Stimulated activated CD4-positive, alpha-beta T cell treated with anti-CD3 and anti-CD28 coated beads, Interleukin-12 subunit alpha, Interleukin-12 subunit beta, amount 100 ng/mL, for 4 hours (primary cell): ENCODE measurements around the gene CACNA1B.

Source experiments
- DNase-seq: peaks from one replicate; pipeline ENCODE4 v3.0.0-alpha.2; 2020

Gene CACNA1B

GRCh38 chr9:137924761-137925369 is 47.3 kb downstream of the CACNA1B start:
- no peak for DNase-seq

- no peak for DNase-seq
Measured at GRCh38 chr9:137943655-137944054, 66.1 kb downstream of the CACNA1B start.

GRCh38 chr9:137945581-137945980 is 68.0 kb downstream of the CACNA1B start:
- DNase-seq, result no peak

- DNase-seq, result no peak
Measured at GRCh38 chr9:137946993-137947392, 69.4 kb downstream of the CACNA1B start.

GRCh38 chr9:137948642-137949041 is 71.1 kb downstream of the CACNA1B start:
- no peak for DNase-seq

DNA sequence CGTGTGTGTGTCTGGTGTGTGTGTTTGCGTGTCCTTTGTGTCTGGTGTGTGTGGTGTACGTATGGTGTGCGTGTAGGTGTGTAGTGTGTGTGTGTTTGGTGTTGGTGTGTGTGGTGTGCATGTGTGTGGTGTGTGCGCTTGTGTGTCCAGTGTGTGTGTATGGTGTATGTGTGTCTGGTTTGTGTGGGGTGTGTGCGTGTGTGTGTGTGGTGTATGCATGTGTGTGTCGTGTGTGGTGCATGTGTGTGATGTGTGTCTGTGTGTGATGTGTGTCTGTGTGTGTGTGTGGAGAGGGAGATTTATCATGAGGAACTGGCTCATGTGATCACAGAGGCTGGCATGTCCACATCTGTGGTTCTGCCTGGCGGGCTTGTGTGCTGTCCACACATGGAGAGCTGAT is 71.7 kb downstream of the CACNA1B start:
- DNase-seq, result no peak

- DNase-seq, result no peak
Measured at GRCh38 chr9:137951107-137951506, 73.5 kb downstream of the CACNA1B start.

DNA sequence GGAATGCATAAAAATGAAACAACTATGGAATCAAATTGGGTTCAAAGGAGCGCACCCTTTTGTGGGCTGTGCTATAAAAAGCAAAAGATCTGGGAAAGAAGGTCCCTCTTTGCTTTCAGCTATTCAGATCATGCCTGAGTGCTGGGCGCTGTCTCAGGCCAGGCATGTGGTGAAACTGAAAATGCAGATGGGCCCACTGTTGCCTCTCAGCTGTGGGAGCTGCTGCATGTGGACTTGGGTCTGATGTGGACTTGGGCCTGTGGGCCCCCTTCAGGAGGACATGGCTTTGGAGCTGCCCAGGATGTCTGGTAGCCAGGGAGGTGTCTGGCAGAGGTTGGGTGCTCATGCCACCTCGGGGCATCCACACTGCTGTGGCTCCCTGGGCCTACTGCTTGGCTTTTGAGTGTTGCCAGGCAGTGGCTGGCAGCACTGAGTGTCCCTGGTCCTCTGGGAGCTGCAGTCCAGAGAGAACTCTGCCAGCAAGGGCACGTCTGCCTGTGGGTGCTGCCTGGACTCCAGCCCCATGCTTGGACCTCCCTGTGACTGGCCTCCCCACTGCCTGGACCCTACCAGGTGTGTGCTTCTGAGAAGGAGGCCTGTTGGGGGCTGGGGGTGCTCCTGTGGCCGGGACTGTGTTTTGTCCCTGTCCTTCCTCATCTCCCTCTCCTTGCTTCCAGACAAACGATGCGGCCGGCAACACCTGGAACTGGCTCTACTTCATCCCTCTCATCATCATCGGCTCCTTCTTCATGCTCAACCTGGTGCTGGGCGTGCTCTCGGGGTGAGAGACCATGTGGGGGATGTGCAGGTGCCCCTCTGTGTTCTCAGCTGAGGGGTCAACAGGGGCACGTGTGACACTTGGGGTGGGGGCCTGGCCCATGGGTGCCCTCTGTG is 74.3 kb downstream of the CACNA1B start:
- DNase-seq, result no peak

DNA sequence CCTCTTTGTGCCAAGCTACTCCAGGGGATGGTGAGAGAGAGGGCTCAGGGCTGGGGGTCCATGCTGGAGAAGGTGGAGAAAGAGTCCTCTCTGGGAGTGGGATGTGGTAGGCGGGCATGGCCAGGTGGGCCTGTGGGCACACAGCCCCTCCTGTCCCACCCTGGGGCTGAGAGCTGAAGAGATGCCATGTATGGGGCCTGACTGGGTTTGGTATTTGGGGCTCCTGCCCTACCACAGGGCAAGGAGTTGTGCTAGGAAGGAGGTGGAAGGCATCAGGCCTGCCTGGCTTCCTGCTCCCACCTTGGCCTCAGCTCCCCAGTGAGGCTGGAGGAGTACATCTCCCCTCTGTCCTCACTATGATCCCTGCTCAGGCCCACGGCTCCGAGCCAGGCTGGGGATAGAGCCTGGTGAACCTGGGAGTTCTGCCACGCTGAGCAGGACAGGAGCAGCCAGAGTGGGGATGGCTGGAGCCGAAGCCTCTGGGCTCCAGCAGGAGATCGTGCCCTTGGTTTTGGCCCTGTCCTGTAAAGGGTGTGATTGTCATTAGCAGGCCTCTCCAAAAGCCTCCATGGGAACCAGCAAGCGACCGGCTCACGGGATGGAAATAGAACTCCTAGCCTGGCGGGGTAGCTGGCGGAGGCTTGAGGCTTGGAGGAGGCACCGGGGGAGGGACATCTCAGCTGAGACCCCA is 75.5 kb downstream of the CACNA1B start:
- DNase-seq, result no peak

GRCh38 chr9:137953683-137954438 is 76.3 kb downstream of the CACNA1B start:
- DNase-seq, result no peak

DNA sequence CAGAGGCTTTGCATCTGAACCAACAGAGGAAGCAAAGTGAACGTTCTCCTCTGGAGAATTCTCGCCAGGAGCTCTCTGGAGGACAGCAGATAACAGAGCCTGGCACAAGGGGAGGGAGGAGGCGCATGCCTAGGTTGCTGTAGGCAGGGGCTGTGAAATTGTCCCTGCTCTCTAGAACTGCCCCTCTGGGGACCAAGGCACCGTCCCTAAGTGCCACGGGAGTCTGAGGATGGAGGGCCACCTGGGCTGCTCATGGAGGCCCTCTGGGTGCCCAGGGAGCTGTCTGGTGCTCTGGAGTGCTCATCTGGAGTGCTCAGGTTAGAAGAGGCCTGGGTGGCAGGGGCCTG is 77.6 kb downstream of the CACNA1B start:
- no peak for DNase-seq

DNA sequence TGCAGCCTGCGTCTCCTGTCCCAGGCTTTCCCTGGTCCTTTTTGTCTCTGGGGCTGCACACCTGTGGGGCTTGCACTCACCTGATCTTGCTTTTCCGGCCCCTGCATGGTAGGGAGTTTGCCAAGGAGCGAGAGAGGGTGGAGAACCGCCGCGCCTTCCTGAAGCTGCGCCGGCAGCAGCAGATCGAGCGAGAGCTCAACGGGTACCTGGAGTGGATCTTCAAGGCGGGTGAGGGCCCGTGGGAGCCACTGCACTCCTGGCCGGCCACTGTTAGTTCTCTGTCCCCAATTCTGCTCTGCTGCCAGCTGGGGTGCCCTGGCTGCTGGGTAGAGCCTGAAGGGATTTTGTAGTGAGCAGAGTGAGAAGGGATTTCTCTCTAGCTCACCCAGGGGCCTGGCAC is 78.0 kb downstream of the CACNA1B start:
- DNase-seq, result no peak

DNA sequence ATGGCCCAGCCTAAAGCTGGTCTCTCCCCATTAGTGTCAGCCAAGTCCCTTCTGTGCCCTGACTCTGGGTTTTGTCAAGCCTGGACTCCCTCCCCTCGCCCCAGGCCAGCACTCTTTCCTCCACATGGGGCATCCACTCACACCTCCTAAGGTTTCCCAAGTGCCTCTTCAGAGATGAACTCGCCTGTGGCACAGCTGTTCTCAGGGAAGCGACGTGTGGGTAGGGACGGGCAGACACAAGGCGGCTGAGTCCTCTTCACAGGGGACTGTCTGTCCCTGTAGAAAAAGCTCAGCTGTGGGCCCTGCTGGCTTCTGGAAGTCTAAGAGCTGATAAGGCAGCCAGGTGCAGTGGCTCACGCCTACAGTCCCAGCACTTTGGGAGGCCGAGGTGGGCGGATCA is 78.5 kb downstream of the CACNA1B start:
- no peak for DNase-seq

- no peak for DNase-seq
Measured at GRCh38 chr9:137956688-137957385, 79.3 kb downstream of the CACNA1B start.

DNA sequence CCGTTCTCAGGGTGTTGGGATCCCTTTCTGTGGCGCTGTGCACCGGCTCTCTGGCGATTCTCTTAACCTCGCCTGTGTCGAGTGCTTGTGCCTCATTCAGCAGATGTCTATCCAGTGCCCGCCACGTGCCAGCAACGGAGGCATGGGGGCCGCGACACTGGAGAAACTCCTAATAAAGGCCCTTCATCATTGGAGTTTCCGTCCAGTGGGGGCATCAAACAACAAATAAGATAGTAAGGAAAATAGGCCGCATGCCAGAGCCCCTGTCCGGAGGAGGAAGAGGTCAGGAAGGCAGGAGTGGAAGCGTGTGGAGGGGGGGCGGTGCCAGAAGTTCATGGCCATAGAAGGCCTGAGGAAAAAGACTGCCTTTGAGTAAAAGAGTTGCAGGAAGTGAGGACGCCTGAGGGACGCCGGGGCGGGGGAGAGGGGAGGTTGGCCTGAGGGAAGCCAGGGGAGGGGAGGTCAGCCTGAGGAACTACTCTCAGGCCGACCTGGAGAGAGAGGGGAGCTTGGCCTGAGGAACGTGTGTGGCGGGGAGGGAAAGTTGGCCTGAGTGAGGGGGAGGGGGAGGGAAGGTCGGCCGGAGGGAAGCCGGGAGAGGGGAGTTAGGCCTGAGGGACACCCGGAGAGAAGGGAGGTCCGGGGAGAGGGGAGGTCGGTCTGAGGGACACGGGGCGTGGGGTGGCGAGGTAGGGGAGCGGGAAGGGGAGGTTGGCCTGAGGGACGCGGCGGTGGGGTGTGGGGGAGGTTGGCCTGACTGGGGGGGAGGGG is 82.2 kb downstream of the CACNA1B start:
- no peak for DNase-seq

DNA sequence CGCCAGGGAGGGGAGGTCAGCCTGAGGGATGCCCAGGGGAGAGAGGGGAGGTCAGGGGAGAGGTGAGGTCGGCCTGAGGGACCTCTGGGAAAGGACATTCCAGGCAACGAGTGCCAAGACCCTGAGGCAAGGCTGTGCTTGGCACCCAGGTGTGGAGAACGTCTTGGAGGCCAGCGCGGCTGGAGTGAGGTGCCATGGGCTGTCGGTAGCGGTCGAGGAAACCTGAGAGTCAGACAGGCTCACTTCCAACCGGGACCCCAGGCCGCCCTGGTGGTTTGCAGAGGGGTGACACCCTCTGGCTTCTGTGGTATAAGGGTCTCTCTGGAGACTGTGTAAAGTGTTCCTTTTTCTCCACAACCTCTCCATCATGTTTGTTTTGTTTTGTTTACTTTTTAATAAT is 82.9 kb downstream of the CACNA1B start:
- DNase-seq, result no peak

- DNase-seq, result no peak
Measured at GRCh38 chr9:137963525-137963924, 85.9 kb downstream of the CACNA1B start.

- no peak for DNase-seq
Measured at GRCh38 chr9:137965177-137965795, 87.7 kb downstream of the CACNA1B start.

- DNase-seq, result no peak
Measured at GRCh38 chr9:137967280-137967953, 89.8 kb downstream of the CACNA1B start.

- no peak for DNase-seq
Measured at GRCh38 chr9:137968235-137968634, 90.7 kb downstream of the CACNA1B start.

DNA sequence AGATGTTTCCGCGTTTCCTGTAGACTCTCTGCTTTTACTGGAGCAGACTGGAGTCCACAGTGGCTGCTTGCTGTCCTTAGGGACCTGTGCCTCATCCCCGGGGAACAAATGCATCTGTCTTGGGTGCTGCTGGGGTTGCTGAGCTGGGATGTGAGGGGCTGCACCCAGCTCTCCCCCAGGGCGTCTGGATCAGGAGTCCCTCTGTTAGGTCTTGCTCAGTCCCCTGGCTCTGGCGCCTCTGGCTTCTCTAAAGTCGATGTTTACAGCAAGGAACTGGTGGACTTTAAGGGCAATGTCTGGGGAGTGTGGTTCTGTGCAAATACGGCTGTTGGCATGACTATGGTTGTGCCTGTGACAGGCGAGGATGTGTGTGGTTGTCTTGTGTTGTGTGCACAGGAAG is 91.4 kb downstream of the CACNA1B start:
- no peak for DNase-seq
